Measurements from ENCODE around the gene FADS1.

FADS1 gene

DNA sequence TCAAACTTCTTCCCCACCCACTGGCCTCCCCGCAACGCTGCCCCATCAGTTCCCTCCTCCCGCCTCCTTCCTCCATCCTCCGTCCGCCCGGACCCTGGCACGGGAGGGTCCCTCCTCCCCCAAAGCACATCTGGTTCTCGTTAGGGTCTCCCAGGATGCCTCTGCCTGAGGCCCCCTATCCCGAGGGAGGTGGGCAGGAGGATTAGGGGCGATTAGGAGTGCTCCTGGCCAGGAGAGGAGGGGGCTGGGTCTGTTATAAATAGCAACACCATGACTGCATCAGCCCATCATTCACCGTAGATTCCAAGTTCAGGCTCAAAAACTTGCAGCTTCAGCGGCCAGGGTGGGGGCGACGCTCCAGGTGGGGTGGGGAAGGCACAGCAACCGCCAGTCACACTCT lies 54.0 kb downstream of the FADS1 start:
- H3K27me3 ChIP-seq (ENCODE audit: insufficient read depth, poor library complexity, severe bottlenecking) = peaks cover 3% of the 10 kb centered on the region
- DNase-seq (ENCODE audit: low read depth in 1 of 2, low spot score in 1 of 2) = no peak
- TF ChIP-seq POLR2AphosphoS5 (IDR thresholded peaks at IDR 0.05; ENCODE audit: low read depth) (no peak), CTCF (IDR thresholded peaks at IDR 0.05; ENCODE audit: insufficient read depth, low read length) (no peak), SPI1 (IDR thresholded peaks at IDR 0.05; ENCODE audit: borderline replicate concordance, low read depth) (no peak), REST (IDR thresholded peaks at IDR 0.05; ENCODE audit: insufficient replicate concordance, low read depth) (no peak), GABPA (IDR thresholded peaks at IDR 0.05; ENCODE audit: low read depth) (no peak)
- no peak overlapping the region for H3K27ac ChIP-seq (replicated peaks)
- H3K4me3 ChIP-seq (replicated peaks; ENCODE audit: insufficient read depth, low read length) = no peak overlapping the region

DNA sequence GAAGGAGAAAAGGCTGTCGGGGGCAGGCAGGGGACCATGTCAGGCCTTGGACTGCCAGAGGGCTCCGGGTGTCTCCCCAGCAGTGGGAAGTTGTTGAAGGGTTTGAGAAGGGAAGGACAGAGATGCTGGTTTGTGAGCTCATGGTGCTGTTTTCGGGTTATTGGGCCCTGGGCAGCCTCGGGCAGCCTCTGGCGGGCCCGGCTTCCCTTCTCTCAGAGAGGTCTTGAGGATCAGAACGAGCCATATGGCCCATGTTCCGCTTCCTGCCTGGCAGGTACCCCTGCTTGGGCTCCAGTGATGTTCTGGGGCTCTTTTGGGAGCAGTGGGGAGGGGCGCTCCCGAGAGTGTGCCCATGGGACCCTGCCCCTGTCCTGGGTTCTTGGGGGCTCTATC lies 54.6 kb downstream of the FADS1 start:
- Histone ChIP-seq H3K27me3 (ENCODE audit: insufficient read depth, poor library complexity, severe bottlenecking) (peaks cover 3% of the 10 kb centered on the region), H3K4me3 (replicated peaks; ENCODE audit: insufficient read depth, low read length) (no peak overlapping the region), H3K27ac (replicated peaks) (no peak overlapping the region)
- TF ChIP-seq REST (IDR thresholded peaks at IDR 0.05; ENCODE audit: insufficient replicate concordance, low read depth) (no peak), CTCF (IDR thresholded peaks at IDR 0.05; ENCODE audit: insufficient read depth, low read length) (no peak), GABPA (IDR thresholded peaks at IDR 0.05; ENCODE audit: low read depth) (no peak), POLR2AphosphoS5 (IDR thresholded peaks at IDR 0.05; ENCODE audit: low read depth) (no peak), SPI1 (IDR thresholded peaks at IDR 0.05; ENCODE audit: borderline replicate concordance, low read depth) (no peak)
- no peak for DNase-seq (ENCODE audit: low read depth in 1 of 2, low spot score in 1 of 2)

- H3K27me3 ChIP-seq (ENCODE audit: insufficient read depth, poor library complexity, severe bottlenecking) = peaks cover 3% of the 10 kb centered on the region
- DNase-seq (ENCODE audit: low read depth in 1 of 2, low spot score in 1 of 2) = no peak
- H3K4me3 ChIP-seq (replicated peaks; ENCODE audit: insufficient read depth, low read length) = no peak overlapping the region
- H3K27ac ChIP-seq (replicated peaks) = no peak overlapping the region
- TF ChIP-seq GABPA (IDR thresholded peaks at IDR 0.05; ENCODE audit: low read depth) = no peak
- no peak for TF ChIP-seq CTCF (IDR thresholded peaks at IDR 0.05; ENCODE audit: insufficient read depth, low read length)
These were observed 55.2 kb downstream of the FADS1 start for GRCh38 chr11:61761440-61762222.

DNA sequence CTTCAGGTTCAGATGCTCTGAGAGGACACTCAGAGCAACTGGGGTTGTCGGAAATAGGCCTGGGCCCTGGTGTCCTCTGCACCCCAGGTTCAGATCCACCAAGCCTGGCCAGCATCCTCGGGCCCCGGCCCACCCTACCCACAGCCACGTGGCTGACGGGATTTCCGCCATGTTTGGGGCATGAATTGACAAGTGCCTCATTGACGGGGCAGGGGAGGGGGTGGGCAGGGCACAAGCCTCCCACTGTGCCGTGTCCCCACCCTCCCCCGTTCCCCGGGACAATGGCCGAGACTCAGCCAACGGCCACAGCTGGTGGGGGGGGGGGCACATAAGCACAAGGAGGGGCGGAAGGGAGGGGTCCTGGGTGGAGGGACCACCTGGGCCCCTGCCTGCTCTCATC lies 55.9 kb downstream of the FADS1 start:
- TF ChIP-seq POLR2AphosphoS5 (IDR thresholded peaks at IDR 0.05; ENCODE audit: low read depth) (no peak), CTCF (IDR thresholded peaks at IDR 0.05; ENCODE audit: insufficient read depth, low read length) (no peak), GABPA (IDR thresholded peaks at IDR 0.05; ENCODE audit: low read depth) (no peak), REST (IDR thresholded peaks at IDR 0.05; ENCODE audit: insufficient replicate concordance, low read depth) (no peak), SPI1 (IDR thresholded peaks at IDR 0.05; ENCODE audit: borderline replicate concordance, low read depth) (no peak)
- no peak overlapping the region for H3K4me3 ChIP-seq (replicated peaks; ENCODE audit: insufficient read depth, low read length)
- no peak for DNase-seq (ENCODE audit: low read depth in 1 of 2, low spot score in 1 of 2)
- H3K27ac ChIP-seq (replicated peaks) = no peak overlapping the region
- H3K27me3 ChIP-seq (ENCODE audit: insufficient read depth, poor library complexity, severe bottlenecking) = peaks cover 3% of the 10 kb centered on the region

All from HL-60 (cell line).